Ascending aorta (tissue), 2 donors: ENCODE results near the gene BNIP3. TPM values are rescaled to one million over a fixed set of nuclear protein-coding genes. Genes with fewer than 3 reads are reported as not detected.

ENCODE experiments used
- DNase-seq, 2 donors: peaks; one replicate each; pipeline ENCODE4 v3.0.0-alpha.2; 2019; ENCODE audit warnings: low spot score in 2 of 2
- H3K27ac ChIP-seq, 2 donors: fragments of 200-600 bp; sonication (generic); one replicate each; pipeline ENCODE4 v1.5.1; 2016 to 2017; ENCODE audit warnings: mild to moderate bottlenecking in 1 of 2
- H3K27me3 ChIP-seq: fragments of 200-600 bp; sonication (generic); one replicate; pipeline ENCODE4 v1.5.1; 2017
- H3K36me3 ChIP-seq, 2 donors: fragments of 200-600 bp; sonication (generic); one replicate each; pipeline ENCODE4 v1.5.1; 2016
- H3K4me1 ChIP-seq, 2 donors: fragments of 200-600 bp; sonication (generic); one replicate each; pipeline ENCODE4 v1.5.1; 2016 to 2017; ENCODE audit warnings: mild to moderate bottlenecking in 1 of 2
- H3K4me3 ChIP-seq, 2 donors: fragments of 200-600 bp; sonication (generic); one replicate each; pipeline ENCODE4 v1.5.1; 2016 to 2017; ENCODE audit warnings: mild to moderate bottlenecking in 1 of 2
- H3K9me3 ChIP-seq, 2 donors: fragments of 200-600 bp; sonication (generic); one replicate each; pipeline ENCODE4 v1.5.1; 2016
- intact Hi-C: fragments of 100-400 bp; cut with DNase I; formaldehyde crosslinking; loops from one replicate; pipeline ENCODE4 v1.15.1; 2023
- total RNA-seq: library from RNA; depleted of rRNA; stranded (reverse); fragments of >200 nt; gene quantifications from one replicate; pipeline ENCODE4 v1.1.0, GENCODE V29; 2016
- TF ChIP-seq, protein P1 (sequence below), 3 experiments: fragments of 200-600 bp in 2 of 3; fragments of 450-650 bp in 1 of 3; sonication (generic) in 2 of 3; IDR thresholded peaks; one replicate each; pipeline ENCODE4 v1.5.1; 2016 to 2019; ENCODE audit warnings: antibody characterized with exemption in 3 of 3, mild to moderate bottlenecking in 1 of 3, moderate library complexity in 1 of 3

Gene BNIP3
- total RNA-seq, 1 donor from 2014 or later: 18.3 TPM

DNA sequence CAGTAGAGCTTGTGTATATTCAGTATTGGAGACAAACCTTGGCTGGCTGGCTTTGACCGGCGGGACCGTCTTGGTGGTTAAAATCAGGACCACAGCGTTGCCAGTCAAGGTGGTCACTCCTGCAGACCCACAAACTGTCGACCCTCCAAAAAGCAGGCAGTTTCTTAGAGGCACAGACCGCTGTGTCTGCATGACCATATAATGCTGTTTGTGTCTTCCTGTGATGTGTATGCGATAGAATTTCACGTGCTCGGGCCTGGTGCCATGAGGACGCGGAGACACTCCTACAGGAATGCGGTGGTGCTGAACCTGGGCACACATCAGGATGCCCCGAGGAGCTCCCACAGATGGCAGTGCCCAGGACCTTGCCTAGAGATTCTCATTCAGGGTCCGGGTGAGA is 34.8 kb downstream of the BNIP3 start:
- Histone ChIP-seq H3K27me3 (no peaks in the 10 kb centered on the region), H3K27ac (peak overlapping the region; percentile 76 to 83), H3K36me3 (peaks cover 27 to 56% of the 10 kb centered on the region in 2 donors), H3K9me3 (no peaks in the 10 kb centered on the region), H3K4me3 (peak overlapping the region in 1 of 2 donors; percentile 18), H3K4me1 (peaks cover 4 to 21% of the 10 kb centered on the region in 2 donors)
- no peak for DNase-seq
- intact Hi-C loops: loop anchor here (1.0 to 2.0 kb wide), 2 partner anchors 36 to 47 kb away; no protein-coding TSS in a partner anchor
- TF ChIP-seq, protein P1, sequence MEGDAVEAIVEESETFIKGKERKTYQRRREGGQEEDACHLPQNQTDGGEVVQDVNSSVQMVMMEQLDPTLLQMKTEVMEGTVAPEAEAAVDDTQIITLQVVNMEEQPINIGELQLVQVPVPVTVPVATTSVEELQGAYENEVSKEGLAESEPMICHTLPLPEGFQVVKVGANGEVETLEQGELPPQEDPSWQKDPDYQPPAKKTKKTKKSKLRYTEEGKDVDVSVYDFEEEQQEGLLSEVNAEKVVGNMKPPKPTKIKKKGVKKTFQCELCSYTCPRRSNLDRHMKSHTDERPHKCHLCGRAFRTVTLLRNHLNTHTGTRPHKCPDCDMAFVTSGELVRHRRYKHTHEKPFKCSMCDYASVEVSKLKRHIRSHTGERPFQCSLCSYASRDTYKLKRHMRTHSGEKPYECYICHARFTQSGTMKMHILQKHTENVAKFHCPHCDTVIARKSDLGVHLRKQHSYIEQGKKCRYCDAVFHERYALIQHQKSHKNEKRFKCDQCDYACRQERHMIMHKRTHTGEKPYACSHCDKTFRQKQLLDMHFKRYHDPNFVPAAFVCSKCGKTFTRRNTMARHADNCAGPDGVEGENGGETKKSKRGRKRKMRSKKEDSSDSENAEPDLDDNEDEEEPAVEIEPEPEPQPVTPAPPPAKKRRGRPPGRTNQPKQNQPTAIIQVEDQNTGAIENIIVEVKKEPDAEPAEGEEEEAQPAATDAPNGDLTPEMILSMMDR (IDR thresholded peaks at IDR 0.05): no peak

DNA sequence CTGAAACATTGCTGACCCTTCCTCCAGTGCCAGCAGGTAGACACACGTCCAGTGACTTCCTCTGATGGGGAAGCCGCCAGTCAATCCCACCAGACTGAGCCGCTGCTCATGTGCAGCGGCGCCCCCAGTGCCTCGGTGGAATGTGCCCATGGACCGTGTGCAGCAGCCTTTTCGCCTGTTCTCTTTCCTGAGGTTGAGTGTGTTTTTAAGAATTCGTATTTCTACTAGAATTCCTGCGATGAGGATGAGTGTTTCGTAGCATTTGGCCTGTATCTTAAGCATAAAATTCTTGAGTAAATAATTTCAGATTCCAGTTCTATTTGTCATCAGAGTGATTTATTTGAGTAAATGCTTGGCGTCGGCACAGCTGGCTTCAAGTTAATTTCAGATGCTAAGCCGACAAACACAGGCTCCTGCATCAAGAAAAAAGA is 35.4 kb downstream of the BNIP3 start:
- Histone ChIP-seq H3K4me3 (peak overlapping the region; percentile 18 to 32), H3K36me3 (peaks cover 27 to 58% of the 10 kb centered on the region in 2 donors), H3K27me3 (no peaks in the 10 kb centered on the region), H3K9me3 (no peaks in the 10 kb centered on the region), H3K27ac (peak overlapping the region; percentile 76 to 83), H3K4me1 (peaks cover 4 to 21% of the 10 kb centered on the region in 2 donors)
- TF ChIP-seq, protein P1 (IDR thresholded peaks at IDR 0.05): no peak
- intact Hi-C loops: loop anchor here (1.0 to 2.0 kb wide), 2 partner anchors 36 to 46 kb away; no protein-coding TSS in a partner anchor
- DNase-seq: peak in 1 of 2 donors; percentile 73

DNA sequence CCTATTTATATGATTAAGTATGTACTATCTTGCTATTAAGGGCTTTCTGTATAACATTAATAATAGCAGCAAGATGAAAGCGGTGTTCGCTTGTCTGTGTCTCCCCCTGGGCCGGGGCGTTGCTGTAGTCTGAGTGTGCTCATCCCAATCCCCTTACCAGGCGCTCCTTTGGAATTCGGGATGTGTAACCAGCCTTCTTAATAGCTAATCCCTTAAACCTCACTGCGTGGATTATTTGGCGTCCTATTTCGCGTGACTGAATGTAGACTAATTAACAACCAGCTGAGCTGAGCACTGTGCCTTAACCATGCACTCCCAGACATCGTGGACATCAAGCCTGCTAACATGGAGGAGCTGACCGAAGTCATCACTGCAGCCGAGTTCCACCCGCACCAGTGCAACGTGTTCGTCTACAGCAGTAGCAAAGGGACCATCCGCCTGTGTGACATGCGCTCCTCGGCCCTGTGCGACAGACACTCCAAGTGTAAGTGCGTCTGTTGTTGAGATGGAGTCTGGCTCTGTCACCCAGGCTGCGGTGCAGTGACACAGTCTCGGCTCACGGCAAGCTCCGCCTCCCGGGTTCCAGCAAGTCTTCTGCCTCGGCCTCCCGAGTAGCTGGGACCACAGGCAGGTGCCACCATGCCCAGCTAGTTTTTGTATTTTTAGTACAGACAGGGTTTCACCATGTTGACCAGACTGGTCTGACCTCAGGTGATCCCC is 36.6 kb downstream of the BNIP3 start:
- intact Hi-C loops: no loop called here
- Histone ChIP-seq H3K4me1 (peaks cover 4 to 21% of the 10 kb centered on the region in 2 donors), H3K27ac (peak overlapping the region; percentile 76 to 83), H3K36me3 (peaks cover 33 to 61% of the 10 kb centered on the region in 2 donors), H3K27me3 (no peaks in the 10 kb centered on the region), H3K9me3 (no peaks in the 10 kb centered on the region), H3K4me3 (peak overlapping the region in 1 of 2 donors; percentile 18)
- no peak for DNase-seq
- TF ChIP-seq, protein P1 (IDR thresholded peaks at IDR 0.05): no peak

DNA sequence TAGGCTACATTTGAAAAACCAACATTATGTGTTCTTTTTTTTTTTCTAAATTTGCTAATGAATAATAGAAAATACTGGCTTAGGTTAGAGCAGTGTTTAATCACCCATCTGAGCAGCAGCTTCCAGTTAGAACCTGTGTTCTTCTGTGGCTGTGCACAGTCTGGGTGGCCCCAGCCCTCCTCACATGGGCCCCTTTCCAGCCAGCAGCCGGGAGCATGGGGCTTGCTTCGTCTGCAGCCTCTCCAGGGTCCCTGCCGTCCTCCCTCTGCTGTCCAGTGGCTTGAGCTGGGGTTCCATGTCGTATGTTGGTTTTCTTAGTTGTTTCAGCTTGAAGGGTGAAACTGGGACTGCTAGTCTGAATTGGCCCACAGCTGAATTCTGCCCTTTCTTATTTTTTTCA is 37.3 kb downstream of the BNIP3 start:
- Histone ChIP-seq H3K4me1 (peaks cover 4 to 21% of the 10 kb centered on the region in 2 donors), H3K27me3 (no peaks in the 10 kb centered on the region), H3K27ac (no peak overlapping the region), H3K36me3 (peaks cover 32 to 55% of the 10 kb centered on the region in 2 donors), H3K9me3 (no peaks in the 10 kb centered on the region), H3K4me3 (no peak overlapping the region)
- intact Hi-C loops: no loop called here
- TF ChIP-seq, protein P1 (IDR thresholded peaks at IDR 0.05): no peak
- DNase-seq: no peak

DNA sequence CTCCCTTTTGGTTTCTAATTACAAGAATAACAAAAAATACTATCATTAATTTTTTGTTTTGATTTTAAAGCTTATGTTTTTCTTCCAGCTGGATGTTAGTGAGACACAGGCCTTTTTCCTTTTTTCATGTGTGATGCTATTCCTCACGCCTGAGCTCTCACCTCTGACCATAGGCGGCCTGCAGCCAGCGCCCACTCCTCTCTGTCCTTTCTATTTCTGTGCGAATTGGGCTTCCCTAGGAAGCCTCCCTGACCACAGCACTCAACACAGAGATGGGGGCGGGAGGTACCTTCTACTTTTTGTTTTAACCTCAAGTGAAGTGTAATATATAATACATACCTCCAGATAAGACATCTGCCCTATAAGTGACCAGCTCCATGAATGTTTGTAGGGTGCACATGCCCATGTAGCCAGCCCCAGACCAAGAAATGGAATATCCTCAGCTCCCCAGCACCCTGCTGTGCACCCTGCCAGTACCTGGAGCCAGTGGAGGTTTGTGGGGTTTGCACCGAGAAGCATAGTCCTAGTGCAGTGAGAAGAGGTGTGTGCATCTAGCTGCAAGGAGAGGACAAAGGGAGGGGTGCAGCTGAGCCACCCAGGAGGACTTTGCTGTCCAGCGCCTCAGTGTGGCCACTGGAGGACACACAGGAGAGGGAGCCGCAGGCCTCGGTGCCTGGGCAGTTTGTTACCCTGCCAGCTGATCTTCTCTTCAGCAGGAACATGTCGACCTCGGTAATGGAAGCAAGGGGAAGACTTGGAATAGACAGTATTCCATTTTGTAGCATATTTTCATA is 38.5 kb downstream of the BNIP3 start:
- Histone ChIP-seq H3K4me1 (peaks cover 4 to 21% of the 10 kb centered on the region in 2 donors), H3K27ac (no peak overlapping the region), H3K9me3 (no peaks in the 10 kb centered on the region), H3K4me3 (no peak overlapping the region), H3K27me3 (no peaks in the 10 kb centered on the region), H3K36me3 (peaks cover 27 to 49% of the 10 kb centered on the region in 2 donors)
- intact Hi-C loops: no loop called here
- peak in 1 of 2 donors; percentile 39 for DNase-seq
- TF ChIP-seq, protein P1 (IDR thresholded peaks at IDR 0.05): no peak
